ENCODE data around the gene MON2.

Gene MON2

DNA sequence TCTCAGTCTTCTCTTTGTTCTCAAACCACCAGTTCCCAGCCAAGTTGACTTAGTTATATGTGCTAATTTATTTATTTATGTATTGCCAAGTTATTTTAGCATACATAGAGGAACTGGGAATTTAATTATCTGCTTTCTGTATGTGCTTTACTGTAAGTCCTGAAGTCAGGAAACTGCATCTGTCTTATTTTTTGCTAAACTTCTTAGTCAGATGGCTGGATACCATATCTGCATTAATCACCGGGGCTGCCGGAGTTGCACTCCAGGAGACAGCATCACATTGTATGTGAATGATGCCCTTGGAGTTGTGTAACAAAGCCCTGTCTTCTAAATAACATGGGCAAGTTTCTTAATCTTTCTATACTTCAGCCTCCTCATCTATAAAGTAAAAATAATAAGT, 96.2 kb downstream of the MON2 start:
- no peak for DNase-seq

- no peak for DNase-seq
These were observed 108.4 kb downstream of the MON2 start for GRCh38 chr12:62575036-62575435.

DNA sequence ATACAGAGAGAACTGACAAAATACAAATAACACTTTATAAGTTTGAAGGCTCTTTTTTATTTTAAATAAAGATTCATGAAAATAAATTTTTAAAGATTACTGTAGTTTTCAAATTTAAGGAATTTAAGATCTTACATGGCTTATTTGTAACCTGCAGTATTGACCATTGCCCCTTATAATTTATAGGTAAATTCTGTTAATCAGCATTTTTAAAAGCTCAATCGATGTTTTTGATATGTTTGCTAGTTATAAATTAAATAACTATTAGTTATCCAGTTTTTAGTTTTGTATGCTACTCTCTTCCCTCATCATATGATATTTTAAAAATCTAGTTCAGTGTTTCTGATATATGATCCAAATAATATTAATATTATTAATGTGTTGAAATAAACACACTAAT, 109.9 kb downstream of the MON2 start:
- no peak for DNase-seq

- no peak for DNase-seq
These were observed 112.1 kb downstream of the MON2 start for GRCh38 chr12:62578726-62579125.

DNA sequence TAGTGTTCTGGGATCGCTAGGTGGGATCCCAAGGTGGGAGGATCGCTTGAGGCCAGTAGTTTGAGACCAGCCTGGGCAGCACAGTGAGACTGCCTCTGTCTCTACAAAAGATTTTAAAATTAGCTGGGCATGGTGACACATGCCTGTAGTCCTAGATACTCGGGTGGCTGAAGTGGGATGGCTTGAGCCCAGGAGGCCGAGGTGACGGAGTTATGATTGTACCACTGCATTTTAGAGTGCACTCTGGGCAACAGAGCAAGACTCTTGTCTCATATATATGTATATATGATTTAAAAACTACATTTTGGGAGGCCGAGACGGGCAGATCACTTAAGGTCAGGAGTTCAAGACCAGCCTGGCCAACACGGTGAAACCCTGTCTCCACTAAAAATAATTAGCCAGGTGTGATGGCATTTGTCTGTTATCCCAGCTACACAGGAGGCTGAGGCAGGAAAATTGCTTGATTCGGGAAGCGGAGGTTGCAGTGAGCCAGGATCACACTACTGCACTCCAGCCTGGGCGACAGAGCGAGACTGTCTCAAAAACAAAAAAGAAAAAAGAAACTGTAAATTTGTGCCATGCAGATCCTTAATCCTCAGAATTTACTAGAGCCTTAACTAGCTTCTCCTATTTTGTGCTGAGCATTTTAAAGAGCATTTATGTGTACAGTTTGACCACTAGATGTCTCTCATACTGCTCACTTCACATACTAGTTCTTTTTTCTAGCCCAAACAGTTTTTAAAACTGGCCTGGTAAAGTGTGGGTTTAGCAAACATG, 114.8 kb downstream of the MON2 start:
- peak; percentile 44 for DNase-seq

GRCh38 chr12:62582065-62582366, 115.4 kb downstream of the MON2 start:
- DNase-seq: no peak

DNA sequence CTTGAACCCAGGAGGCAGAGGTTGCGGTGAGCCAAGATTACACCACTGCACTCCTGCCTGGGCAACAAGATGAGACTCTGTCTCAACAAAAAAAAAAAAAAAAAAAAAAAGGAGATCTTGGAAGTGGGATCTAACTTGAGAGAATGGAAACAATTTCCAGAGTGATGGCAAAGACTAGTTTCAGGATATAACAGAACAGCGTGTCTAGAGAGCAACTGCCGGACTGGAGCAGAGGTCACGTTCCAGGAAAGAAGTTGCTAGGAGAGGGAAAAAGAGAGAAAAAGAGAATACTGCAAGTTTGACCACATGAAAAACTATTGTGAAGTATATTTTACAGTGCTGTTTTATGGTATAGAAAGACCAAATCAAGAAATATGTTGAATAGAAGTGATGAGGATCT, 118.0 kb downstream of the MON2 start:
- no peak for DNase-seq

DNA sequence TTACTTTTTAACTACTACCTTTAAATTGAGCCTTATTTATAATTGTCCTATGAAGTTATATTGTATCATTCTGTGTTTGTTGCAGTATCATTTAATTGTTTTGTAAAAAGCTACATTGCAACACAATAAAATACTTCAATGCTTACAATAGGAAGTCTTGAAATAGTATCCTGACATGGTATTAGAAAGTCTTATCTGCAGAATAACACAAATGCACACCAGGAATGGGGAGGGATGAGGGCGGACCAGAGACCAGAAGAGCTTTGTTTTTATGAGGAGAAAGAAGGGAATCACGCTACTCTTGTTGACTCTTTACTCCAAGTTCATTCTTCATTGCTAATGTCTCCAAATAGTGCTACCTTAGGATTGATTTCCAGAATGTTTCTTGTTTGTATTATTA, 120.2 kb downstream of the MON2 start:
- DNase-seq: no peak

- no peak for DNase-seq
These were observed 122.3 kb downstream of the MON2 start for GRCh38 chr12:62588916-62589315.

- no peak for DNase-seq
These were observed 130.6 kb downstream of the MON2 start for GRCh38 chr12:62597253-62597652.

DNA sequence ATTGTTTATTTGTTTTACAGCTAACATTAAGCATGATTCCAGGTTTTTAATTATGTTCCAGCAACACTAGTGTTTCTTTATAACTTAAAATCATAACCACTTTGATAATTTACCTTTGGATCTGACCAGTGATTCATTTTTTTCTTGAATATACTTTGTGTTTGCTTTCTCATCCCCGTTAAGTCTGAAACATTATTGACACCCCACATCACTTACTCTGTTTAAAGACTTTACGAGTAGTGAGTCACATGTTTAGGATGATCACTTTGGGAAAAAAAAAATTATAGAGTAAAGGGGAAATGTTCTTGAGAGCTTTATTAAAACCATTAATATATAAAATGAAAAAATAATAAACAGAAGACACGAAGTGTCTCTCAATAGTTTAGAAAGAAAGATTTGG, 132.2 kb downstream of the MON2 start:
- DNase-seq: no peak

GRCh38 chr12:62599854-62600437, 133.3 kb downstream of the MON2 start:
- no peak for DNase-seq

GRCh38 chr12:62601765-62602164, 135.1 kb downstream of the MON2 start:
- no peak for DNase-seq

DNA sequence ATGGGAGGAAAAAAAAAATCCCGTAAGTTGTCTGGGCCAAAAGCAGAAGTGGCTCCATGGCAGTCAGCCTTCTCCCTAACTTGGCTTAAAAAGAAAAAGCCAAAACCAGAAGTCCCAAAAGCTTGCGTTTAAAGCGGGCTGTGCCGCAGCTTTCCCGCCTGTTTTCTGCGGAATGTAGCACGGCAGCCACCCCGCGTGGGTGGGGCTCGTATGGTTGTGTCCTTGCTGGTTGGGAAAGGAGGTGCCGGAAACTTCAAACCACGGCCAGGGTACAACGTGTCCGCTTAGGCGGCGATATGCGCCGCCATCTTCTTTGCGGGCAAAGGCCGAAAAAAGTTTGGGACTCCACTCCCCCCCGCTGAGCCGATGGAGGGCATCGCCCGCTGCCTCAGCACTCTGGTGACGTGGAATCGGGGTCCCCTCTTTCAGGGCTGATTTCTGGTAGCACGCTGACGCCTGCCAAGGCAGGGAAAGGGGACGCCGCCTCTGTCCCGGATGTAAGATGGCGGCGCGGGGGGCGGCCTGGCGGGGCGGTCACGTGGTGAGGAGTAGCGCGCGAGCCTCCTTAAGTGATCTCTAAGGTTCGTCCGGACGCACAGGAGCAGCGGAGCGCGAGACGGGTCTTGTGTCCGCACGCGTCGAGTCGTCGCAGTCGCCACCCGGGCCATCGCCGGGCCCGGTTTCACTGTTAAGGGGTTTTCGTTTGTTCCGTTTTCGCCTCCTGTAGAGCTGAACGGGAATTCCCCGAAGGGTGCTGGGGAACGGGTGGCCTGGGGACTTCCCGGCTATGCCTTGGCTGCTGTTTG, 135.8 kb downstream of the MON2 start:
- DNase-seq: peak; percentile 99

- peak; percentile 94 for DNase-seq
These were observed 136.6 kb downstream of the MON2 start for GRCh38 chr12:62603061-62603810.

DNA sequence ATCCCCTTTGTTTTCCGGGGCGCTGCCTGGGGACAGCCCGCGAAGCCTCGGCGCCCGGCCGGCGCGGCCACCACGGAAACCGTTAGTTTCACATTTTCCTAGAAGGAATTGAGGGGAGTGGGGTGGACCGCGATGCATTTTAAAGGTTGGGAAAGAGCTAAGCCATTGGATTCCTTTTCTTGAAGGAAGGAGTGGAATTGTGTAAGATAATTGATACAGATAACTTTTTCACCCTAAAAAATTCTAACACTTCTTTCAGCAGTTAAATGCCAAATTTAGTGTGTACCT, 137.1 kb downstream of the MON2 start:
- no peak for DNase-seq

GRCh38 chr12:62604373-62604772, 137.7 kb downstream of the MON2 start:
- DNase-seq: no peak

DNA sequence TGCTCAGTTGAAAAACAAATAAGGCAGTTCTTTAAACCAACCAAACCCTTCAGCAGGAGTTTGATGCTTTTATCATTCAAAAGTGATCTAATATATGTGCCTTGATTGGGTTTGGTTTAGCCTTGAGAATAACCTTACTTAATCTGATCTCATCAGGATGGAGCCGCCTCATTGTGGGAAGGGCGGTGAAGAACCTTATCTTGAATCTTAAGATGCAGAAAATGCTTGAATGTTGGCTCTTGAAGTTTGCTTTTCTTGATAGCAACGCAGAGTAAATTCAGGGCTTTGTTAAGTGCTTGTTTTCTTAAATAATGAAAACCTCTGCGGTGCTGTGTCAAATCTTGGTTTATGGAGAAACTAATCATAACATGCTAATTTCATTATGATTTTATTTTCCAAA, 138.2 kb downstream of the MON2 start:
- DNase-seq: no peak

GRCh38 chr12:62605981-62606380, 139.4 kb downstream of the MON2 start:
- DNase-seq: peak; percentile 31

DNA sequence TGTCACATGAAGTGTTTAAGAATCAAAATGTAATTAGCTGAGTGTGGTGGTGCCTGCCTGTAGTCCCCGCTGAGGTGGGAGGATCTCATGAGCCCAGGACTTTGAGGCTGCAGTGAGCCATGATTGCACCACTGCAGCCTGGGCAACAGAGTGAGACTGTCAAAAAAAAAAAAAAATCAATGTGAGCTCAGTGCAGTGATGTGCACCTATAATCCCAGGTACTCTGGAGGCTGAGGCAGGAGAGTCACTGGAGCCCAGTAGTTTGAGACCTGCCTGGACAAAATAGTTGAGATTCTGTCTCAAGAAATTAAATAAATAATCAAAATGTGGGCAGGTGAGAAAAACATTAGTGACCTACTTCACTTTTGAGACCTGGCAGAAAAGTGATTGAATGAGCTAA, 140.0 kb downstream of the MON2 start:
- DNase-seq: no peak

- no peak for DNase-seq
These were observed 146.5 kb downstream of the MON2 start for GRCh38 chr12:62613081-62613480.

DNA sequence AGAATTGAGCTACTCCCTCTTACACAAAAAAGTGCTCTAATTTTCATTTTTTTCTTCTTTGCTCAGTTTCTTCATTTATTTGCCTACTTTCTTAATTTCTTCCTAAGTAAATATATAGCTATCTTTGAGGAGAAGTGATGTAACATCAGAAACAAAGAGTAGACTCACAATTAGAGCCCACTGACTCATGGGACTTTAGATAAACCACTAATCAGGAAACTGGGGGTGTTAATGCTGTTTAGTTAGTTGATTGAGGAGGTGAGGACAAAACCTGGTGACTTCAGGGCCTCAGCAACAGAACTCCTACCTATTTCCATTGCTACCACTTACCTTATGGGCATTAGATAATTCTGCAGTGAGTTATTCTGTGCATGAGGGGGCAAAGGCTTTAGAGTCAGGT, 151.7 kb downstream of the MON2 start:
- no peak for DNase-seq

DNA sequence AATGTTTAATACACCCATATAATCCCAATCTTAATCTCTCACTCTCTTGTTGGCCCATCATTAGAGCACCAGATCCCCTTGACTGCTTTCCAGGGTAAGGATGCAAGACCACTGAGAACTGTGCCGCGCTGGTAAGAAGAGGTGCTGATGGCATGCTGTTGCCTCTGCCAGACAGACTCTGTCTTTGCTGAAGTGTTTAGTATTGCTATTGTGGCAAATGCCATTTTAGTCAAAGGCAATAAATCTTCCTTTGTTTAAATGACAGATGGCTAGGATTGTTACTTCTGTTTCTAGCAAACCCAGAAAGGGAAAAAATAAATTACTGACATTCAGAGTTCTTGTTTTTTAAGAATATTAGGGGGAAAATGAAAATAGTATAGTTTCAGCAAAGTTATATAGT, 152.3 kb downstream of the MON2 start:
- no peak for DNase-seq
